IPS DF 4.7 (cell line): Measurements from ENCODE around the gene SPAG5.
A peak's percentile ranks its signal among the peaks of the same experiment; 100 is the strongest.

Experiments
- DNase-seq: peaks from one replicate; pipeline ENCODE4 v3.0.0-alpha.2; 2013; ENCODE audit warnings: low spot score; ENCODE audit errors: extremely low read depth

The SPAG5 gene

GRCh38 chr17:28573966-28574480 is 24.8 kb downstream of the SPAG5 start:
- no peak for DNase-seq

GRCh38 chr17:28573521-28573920 is 25.3 kb downstream of the SPAG5 start:
- no peak for DNase-seq

GRCh38 chr17:28573040-28573380 is 25.8 kb downstream of the SPAG5 start:
- DNase-seq, result no peak

GRCh38 chr17:28572259-28573039 is 26.4 kb downstream of the SPAG5 start:
- no peak for DNase-seq

GRCh38 chr17:28571361-28572122 is 27.3 kb downstream of the SPAG5 start, which contains the start of gene PIGS:
Gene PIGS (minus strand): TSS chr17:28571524. CDS start chr17:28571496, 28 bp downstream.
- DNase-seq, result peak; percentile 74

GRCh38 chr17:28570716-28571360 is 28.0 kb downstream of the SPAG5 start:
- DNase-seq, result no peak

GRCh38 chr17:28569446-28569845 is 29.4 kb downstream of the SPAG5 start:
- DNase-seq, result no peak

- no peak for DNase-seq
Measured at GRCh38 chr17:28567604-28568003, 31.2 kb downstream of the SPAG5 start.

GRCh38 chr17:28563475-28563874 is 35.4 kb downstream of the SPAG5 start:
- no peak for DNase-seq

- DNase-seq, result no peak
Measured at GRCh38 chr17:28555022-28555421, 43.8 kb downstream of the SPAG5 start.

GRCh38 chr17:28554565-28554964 is 44.3 kb downstream of the SPAG5 start:
- DNase-seq, result no peak

GRCh38 chr17:28553000-28553505 is 45.8 kb downstream of the SPAG5 start:
- no peak for DNase-seq

- DNase-seq, result no peak
Measured at GRCh38 chr17:28552176-28552999, 46.4 kb downstream of the SPAG5 start, which contains the start of gene UNC119. Gene UNC119 (minus strand): TSS chr17:28552624. CDS start chr17:28552557, 67 bp downstream.

- DNase-seq, result no peak
Measured at GRCh38 chr17:28551421-28552175, 47.2 kb downstream of the SPAG5 start.

GRCh38 chr17:28550858-28551257 is 48.0 kb downstream of the SPAG5 start:
- DNase-seq, result no peak

- DNase-seq, result no peak
Measured at GRCh38 chr17:28549236-28550132, 49.3 kb downstream of the SPAG5 start.

GRCh38 chr17:28548417-28549130 is 50.3 kb downstream of the SPAG5 start:
- DNase-seq, result no peak
